Stomach smooth muscle (tissue), 2 donors: ENCODE measurements around the gene PDZD2.
"Not testable (repeated sequence)": the region's sequence is repeated elsewhere in the genome, so short reads cannot be mapped to it uniquely, and the experiment has no call there.

ENCODE experiments used
- H3K27ac ChIP-seq: one replicate; pipeline ENCODE4 v1.7.0; 2013; ENCODE audit warnings: mild to moderate bottlenecking, low read length, inconsistent platforms
- H3K27me3 ChIP-seq, 2 donors: one replicate each; pipeline ENCODE4 v1.7.0; 2013; ENCODE audit warnings: low read length in 2 of 2; ENCODE audit not compliant: insufficient read depth in 2 of 2, control insufficient read depth in 1 of 2
- H3K36me3 ChIP-seq, 2 donors: one replicate each; pipeline ENCODE4 v1.7.0; 2013; ENCODE audit warnings: low read length in 2 of 2; ENCODE audit not compliant: control insufficient read depth in 2 of 2, insufficient read depth in 2 of 2
- H3K4me1 ChIP-seq: one replicate; pipeline ENCODE4 v1.7.0; 2013; ENCODE audit warnings: low read length; ENCODE audit not compliant: control insufficient read depth, insufficient read depth
- H3K4me3 ChIP-seq, 2 donors: one replicate each; pipeline ENCODE4 v1.7.0; 2013; ENCODE audit warnings: low read length in 2 of 2
- H3K9ac ChIP-seq, 2 donors: one replicate each; pipeline ENCODE4 v1.7.0; 2013; ENCODE audit warnings: low read length in 2 of 2, mild to moderate bottlenecking in 1 of 2
- H3K9me3 ChIP-seq, 2 donors: one replicate each; pipeline ENCODE4 v1.7.0; 2013; ENCODE audit warnings: low read length in 2 of 2; ENCODE audit not compliant: control insufficient read depth in 2 of 2
- donor health status: healthy.
- donor health status: Pancreatic carcinoma.

The PDZD2 gene

GRCh38 chr5:31967461-31967860, 328.5 kb downstream of the PDZD2 start:
- Histone ChIP-seq H3K27me3 (no peaks in the 10 kb centered on the region), H3K9me3 (no peaks in the 10 kb centered on the region), H3K27ac (no peak overlapping the region), H3K4me3 (no peak overlapping the region), H3K4me1 (peaks cover 28% of the 10 kb centered on the region), H3K36me3 (no peaks in the 10 kb centered on the region), H3K9ac (no peak overlapping the region)

GRCh38 chr5:31972558-31972957, 333.6 kb downstream of the PDZD2 start:
- Histone ChIP-seq H3K4me1 (no peaks in the 10 kb centered on the region), H3K27me3 (no peaks in the 10 kb centered on the region), H3K27ac (no peak overlapping the region), H3K9ac (no peak overlapping the region), H3K9me3 (no peaks in the 10 kb centered on the region), H3K4me3 (no peak overlapping the region), H3K36me3 (no peaks in the 10 kb centered on the region)

GRCh38 chr5:31975189-31975612, 336.3 kb downstream of the PDZD2 start:
- not testable (repeated sequence) for H3K4me3 ChIP-seq, H3K27me3 ChIP-seq, H3K4me1 ChIP-seq, H3K27ac ChIP-seq, H3K9ac ChIP-seq, H3K36me3 ChIP-seq, H3K9me3 ChIP-seq

- no peak overlapping the region for H3K9ac ChIP-seq
- no peak overlapping the region for H3K27ac ChIP-seq
- H3K4me1 ChIP-seq, result no peaks in the 10 kb centered on the region
- H3K27me3 ChIP-seq, result no peaks in the 10 kb centered on the region
- H3K4me3 ChIP-seq, result no peak overlapping the region
- H3K36me3 ChIP-seq, result no peaks in the 10 kb centered on the region
- H3K9me3 ChIP-seq, result no peaks in the 10 kb centered on the region
Observed at GRCh38 chr5:31976169-31976568, 337.2 kb downstream of the PDZD2 start.

- H3K27me3 ChIP-seq, result no peaks in the 10 kb centered on the region
- H3K36me3 ChIP-seq, result no peaks in the 10 kb centered on the region
- no peak overlapping the region for H3K9ac ChIP-seq
- H3K4me1 ChIP-seq, result peaks cover 4% of the 10 kb centered on the region
- H3K27ac ChIP-seq, result no peak overlapping the region
- no peak overlapping the region for H3K4me3 ChIP-seq
- H3K9me3 ChIP-seq, result no peaks in the 10 kb centered on the region
Observed at GRCh38 chr5:31981361-31981945, 342.5 kb downstream of the PDZD2 start.

- H3K9me3 ChIP-seq, result no peaks in the 10 kb centered on the region
- H3K4me1 ChIP-seq, result peaks cover 4% of the 10 kb centered on the region
- H3K27ac ChIP-seq, result no peak overlapping the region
- H3K4me3 ChIP-seq, result no peak overlapping the region
- H3K27me3 ChIP-seq, result no peaks in the 10 kb centered on the region
- H3K36me3 ChIP-seq, result no peaks in the 10 kb centered on the region
- H3K9ac ChIP-seq, result no peak overlapping the region
Observed at GRCh38 chr5:31982027-31982426, 343.1 kb downstream of the PDZD2 start.

- peaks cover 4% of the 10 kb centered on the region for H3K4me1 ChIP-seq
- no peak overlapping the region for H3K4me3 ChIP-seq
- no peaks in the 10 kb centered on the region for H3K9me3 ChIP-seq
- H3K36me3 ChIP-seq, result peaks cover 0 to 3% of the 10 kb centered on the region in 2 donors
- H3K27ac ChIP-seq, result no peak overlapping the region
- H3K9ac ChIP-seq, result no peak overlapping the region
- no peaks in the 10 kb centered on the region for H3K27me3 ChIP-seq
Observed at GRCh38 chr5:31982621-31983020, 343.7 kb downstream of the PDZD2 start.

- H3K4me1 ChIP-seq, result peaks cover 11% of the 10 kb centered on the region
- H3K27ac ChIP-seq, result no peak overlapping the region
- peaks cover 0 to 3% of the 10 kb centered on the region in 2 donors for H3K36me3 ChIP-seq
- no peaks in the 10 kb centered on the region for H3K9me3 ChIP-seq
- no peak overlapping the region for H3K4me3 ChIP-seq
- H3K9ac ChIP-seq, result no peak overlapping the region
- H3K27me3 ChIP-seq, result no peaks in the 10 kb centered on the region
Observed at GRCh38 chr5:31983851-31984250, 344.9 kb downstream of the PDZD2 start.

GRCh38 chr5:31984691-31985090, 345.8 kb downstream of the PDZD2 start:
- H3K4me3 ChIP-seq, result no peak overlapping the region
- H3K4me1 ChIP-seq, result peaks cover 14% of the 10 kb centered on the region
- no peaks in the 10 kb centered on the region for H3K9me3 ChIP-seq
- H3K27me3 ChIP-seq, result no peaks in the 10 kb centered on the region
- H3K27ac ChIP-seq, result no peak overlapping the region
- H3K9ac ChIP-seq, result no peak overlapping the region
- peaks cover 0 to 3% of the 10 kb centered on the region in 2 donors for H3K36me3 ChIP-seq

- H3K27ac ChIP-seq, result no peak overlapping the region
- H3K4me1 ChIP-seq, result peaks cover 19% of the 10 kb centered on the region
- H3K27me3 ChIP-seq, result no peaks in the 10 kb centered on the region
- H3K4me3 ChIP-seq, result no peak overlapping the region
- peaks cover 0 to 3% of the 10 kb centered on the region in 2 donors for H3K36me3 ChIP-seq
- H3K9ac ChIP-seq, result no peak overlapping the region
- no peaks in the 10 kb centered on the region for H3K9me3 ChIP-seq
Observed at GRCh38 chr5:31986101-31986500, 347.2 kb downstream of the PDZD2 start.

GRCh38 chr5:31987985-31988710, 349.2 kb downstream of the PDZD2 start:
- Histone ChIP-seq H3K27ac (no peak overlapping the region), H3K9ac (no peak overlapping the region), H3K4me3 (no peak overlapping the region), H3K36me3 (peaks cover 0 to 3% of the 10 kb centered on the region in 2 donors), H3K9me3 (no peaks in the 10 kb centered on the region), H3K27me3 (no peaks in the 10 kb centered on the region), H3K4me1 (peaks cover 19% of the 10 kb centered on the region)
